Mesenchymal stem cell (in vitro differentiated cells and primary cell): Measurements from ENCODE around the gene UTY.
A peak's percentile ranks its signal among the peaks of the same experiment; 100 is the strongest.

ENCODE experiments used
- DNase-seq: peaks from one replicate; pipeline ENCODE4 v3.0.0-alpha.2; 2013
- H2AFZ ChIP-seq: one replicate; pipeline ENCODE4 v1.6.1; 2013; ENCODE audit warnings: low read depth, mild to moderate bottlenecking, control low read depth, inconsistent platforms, low read length, moderate library complexity
- H2AK5ac ChIP-seq: 2 replicates; pipeline ENCODE4 v1.6.1; 2013; ENCODE audit warnings: low read length, moderate library complexity, mild to moderate bottlenecking, inconsistent platforms; ENCODE audit not compliant: severe bottlenecking
- H2BK120ac ChIP-seq: one replicate; pipeline ENCODE4 v1.6.1; 2013; ENCODE audit warnings: low read depth, mild to moderate bottlenecking, inconsistent platforms, low read length, moderate library complexity
- H2BK12ac ChIP-seq, 2 experiments: one replicate each; pipeline ENCODE4 v1.6.1; 2013; ENCODE audit warnings: inconsistent platforms in 2 of 2, low read length in 2 of 2, mild to moderate bottlenecking in 2 of 2, moderate library complexity in 2 of 2, control low read depth in 1 of 2
- H2BK15ac ChIP-seq: one replicate; pipeline ENCODE4 v1.6.1; 2013; ENCODE audit warnings: mild to moderate bottlenecking, low read depth, inconsistent platforms; ENCODE audit not compliant: poor library complexity, severe bottlenecking
- H2BK5ac ChIP-seq: 2 replicates; pipeline ENCODE4 v1.6.1; 2013; ENCODE audit warnings: low read depth, mild to moderate bottlenecking, low read length, control low read depth, inconsistent platforms; ENCODE audit not compliant: poor library complexity, severe bottlenecking
- H3K14ac ChIP-seq, 2 experiments: one replicate each; pipeline ENCODE4 v1.6.1; 2013; ENCODE audit warnings: inconsistent platforms in 2 of 2, low read length in 2 of 2, control low read depth in 1 of 2, mild to moderate bottlenecking in 1 of 2, moderate library complexity in 1 of 2
- H3K18ac ChIP-seq, 2 experiments: one replicate each; pipeline ENCODE4 v1.6.1; 2013; ENCODE audit warnings: inconsistent platforms in 2 of 2, low read length in 2 of 2, control low read depth in 1 of 2, low read depth in 1 of 2, mild to moderate bottlenecking in 1 of 2
- H3K23ac ChIP-seq, 2 experiments: one replicate each; pipeline ENCODE4 v1.6.1; 2013; ENCODE audit warnings: inconsistent platforms in 2 of 2, low read length in 2 of 2, mild to moderate bottlenecking in 2 of 2, moderate library complexity in 2 of 2, control low read depth in 1 of 2
- H3K27ac ChIP-seq: 2 replicates; pipeline ENCODE4 v1.5.1; 2013; ENCODE audit warnings: mild to moderate bottlenecking, moderate library complexity, low read length, control low read depth, inconsistent platforms; ENCODE audit not compliant: poor library complexity, severe bottlenecking
- H3K27me3 ChIP-seq, 2 experiments: 2 replicates each; pipeline versions ENCODE4 v1.6.1 to v1.7.0; 2013; ENCODE audit warnings: low read length in 2 of 2, mild to moderate bottlenecking in 2 of 2, moderate library complexity in 2 of 2, control low read depth in 1 of 2, inconsistent platforms in 1 of 2; ENCODE audit not compliant: control insufficient read depth in 1 of 2, insufficient read depth in 1 of 2
- H3K36me3 ChIP-seq, 2 experiments: 2 replicates each; pipeline versions ENCODE4 v1.6.1 to v1.7.0; 2013; ENCODE audit warnings: low read length in 2 of 2, control low read depth in 1 of 2, inconsistent platforms in 1 of 2, low read depth in 1 of 2, mild to moderate bottlenecking in 1 of 2; ENCODE audit not compliant: insufficient read depth in 2 of 2, control insufficient read depth in 1 of 2
- H3K4ac ChIP-seq, 2 experiments: one replicate each; pipeline ENCODE4 v1.6.1; 2013; ENCODE audit warnings: inconsistent platforms in 2 of 2, low read length in 2 of 2, mild to moderate bottlenecking in 2 of 2, moderate library complexity in 2 of 2, control low read depth in 1 of 2, low read depth in 1 of 2
- H3K4me1 ChIP-seq: 2 replicates; pipeline ENCODE4 v1.6.1; 2013; ENCODE audit warnings: low read depth, low read length, control low read depth; ENCODE audit not compliant: control insufficient read depth, insufficient read depth
- H3K4me2 ChIP-seq: 2 replicates; pipeline ENCODE4 v1.6.1; 2013; ENCODE audit warnings: low read length, mild to moderate bottlenecking, inconsistent platforms; ENCODE audit not compliant: poor library complexity, severe bottlenecking
- H3K4me3 ChIP-seq, 2 experiments: 2 replicates each; pipeline versions ENCODE4 v1.5.1 to v1.7.0; 2013; ENCODE audit warnings: low read length in 2 of 2, mild to moderate bottlenecking in 2 of 2, control low read depth in 1 of 2, low read depth in 1 of 2; ENCODE audit not compliant: insufficient read depth in 1 of 2
- H3K79me1 ChIP-seq: replicated peaks from 2 replicates; pipeline ENCODE4 v1.6.1; 2013; ENCODE audit warnings: mild to moderate bottlenecking, control low read depth, low read length, inconsistent platforms; ENCODE audit not compliant: poor library complexity, severe bottlenecking
- H3K9ac ChIP-seq: 2 replicates; pipeline ENCODE4 v1.7.0; 2013; ENCODE audit warnings: mild to moderate bottlenecking, low read length, moderate library complexity
- H3K9me3 ChIP-seq: 2 replicates; pipeline ENCODE4 v1.7.0; 2013; ENCODE audit warnings: mild to moderate bottlenecking, low read length; ENCODE audit not compliant: control insufficient read depth
- H4K8ac ChIP-seq: one replicate; pipeline ENCODE4 v1.6.1; 2013; ENCODE audit warnings: inconsistent platforms, mild to moderate bottlenecking, low read length, moderate library complexity
- H4K91ac ChIP-seq: one replicate; pipeline ENCODE4 v1.6.1; 2013; ENCODE audit warnings: mild to moderate bottlenecking, low read length, inconsistent platforms
- WGBS: methylation state at CpG from one replicate; pipeline ENCODE4 v1.1.7; 2013; ENCODE audit warnings: mixed read lengths; 5-methylcytosine and 5-hydroxymethylcytosine counted together

Gene UTY

DNA sequence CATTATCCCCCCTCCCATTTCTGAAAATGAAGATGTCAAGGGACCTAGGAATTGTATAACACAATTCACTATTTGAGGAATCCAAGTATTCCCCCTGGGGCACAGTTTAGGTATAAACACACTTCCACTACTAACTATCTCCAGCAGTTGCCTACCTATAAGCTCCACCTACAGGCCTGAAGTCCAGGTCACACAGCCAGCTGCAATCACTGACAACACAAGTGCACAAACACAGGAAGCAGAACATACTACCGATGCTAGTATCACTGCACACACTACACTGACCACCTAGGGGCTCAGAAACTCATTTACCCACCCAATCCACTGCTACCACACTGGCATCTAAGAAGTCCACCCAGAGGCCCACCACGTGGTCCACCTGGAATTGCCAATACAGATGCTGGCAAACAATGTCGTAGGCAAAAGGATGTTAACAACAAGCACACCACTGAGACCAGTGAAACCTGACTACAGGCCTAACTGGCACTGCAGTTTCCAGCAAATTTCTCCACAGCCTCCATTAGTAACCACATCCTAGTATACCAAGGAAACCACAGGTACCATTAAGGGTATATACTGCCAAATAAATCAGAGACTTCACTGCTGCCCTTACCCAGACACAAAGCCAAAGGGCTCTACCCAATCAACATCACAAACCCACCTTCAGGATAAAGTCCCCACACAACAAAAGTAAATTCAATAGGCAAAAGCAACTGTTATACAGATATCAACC lies 47.4 kb downstream of the UTY start:
- Histone ChIP-seq H4K8ac (no peak overlapping the region), H2AFZ (no peak overlapping the region), H2BK5ac (no peak overlapping the region), H3K9me3 (no peaks in the 10 kb centered on the region), H2BK15ac (no peak overlapping the region), H3K18ac (no peak overlapping the region), H3K14ac (no peak overlapping the region), H3K27ac (no peak overlapping the region), H2BK120ac (no peak overlapping the region), H3K23ac (no peak overlapping the region), H3K4me3 (no peak overlapping the region), H3K27me3 (no peaks in the 10 kb centered on the region), H3K36me3 (no peaks in the 10 kb centered on the region), H2BK12ac (no peak overlapping the region), H3K79me1 (peaks cover 3% of the 10 kb centered on the region), H3K4me2 (no peak overlapping the region), H3K9ac (no peak overlapping the region), H3K4ac (no peak overlapping the region), H4K91ac (no peak overlapping the region), H2AK5ac (no peak overlapping the region), H3K4me1 (peaks cover 11% of the 10 kb centered on the region)
- DNase-seq: no peak
- WGBS: 99% methylated on average over 3 of the region's 3 CpGs

DNA sequence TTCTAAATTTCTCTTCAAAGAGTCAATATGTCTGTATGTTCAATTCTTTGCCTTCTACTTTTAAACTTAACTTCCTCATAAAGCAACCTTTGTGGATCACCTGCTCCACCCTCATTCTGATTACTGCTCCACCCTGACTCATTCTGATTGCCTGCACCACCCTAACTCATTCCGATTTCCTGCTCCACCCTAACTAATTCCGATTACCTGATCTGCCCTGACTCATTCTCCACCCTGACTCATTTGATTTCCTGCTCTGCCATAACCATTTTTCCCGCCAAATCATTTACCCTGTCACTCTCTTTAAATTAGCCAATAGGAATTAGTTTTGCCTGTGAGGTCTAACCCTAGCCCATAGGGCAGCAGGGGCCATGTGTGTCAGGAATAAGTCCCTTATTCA lies 50.3 kb downstream of the UTY start:
- Histone ChIP-seq H3K27ac (no peak overlapping the region), H2BK15ac (no peak overlapping the region), H2BK5ac (no peak overlapping the region), H3K23ac (no peak overlapping the region), H2BK120ac (no peak overlapping the region), H3K79me1 (peaks cover 3% of the 10 kb centered on the region), H3K27me3 (no peaks in the 10 kb centered on the region), H4K91ac (no peak overlapping the region), H3K4me1 (peaks cover 2% of the 10 kb centered on the region), H3K4me3 (no peak overlapping the region), H2BK12ac (no peak overlapping the region), H2AFZ (no peak overlapping the region), H3K4ac (no peak overlapping the region), H3K9me3 (no peaks in the 10 kb centered on the region), H3K4me2 (no peak overlapping the region), H3K18ac (no peak overlapping the region), H3K14ac (no peak overlapping the region), H3K36me3 (no peaks in the 10 kb centered on the region), H4K8ac (no peak overlapping the region), H2AK5ac (no peak overlapping the region), H3K9ac (no peak overlapping the region)
- no peak for DNase-seq
- 88% methylated on average over 3 of the region's 3 CpGs for WGBS

DNA sequence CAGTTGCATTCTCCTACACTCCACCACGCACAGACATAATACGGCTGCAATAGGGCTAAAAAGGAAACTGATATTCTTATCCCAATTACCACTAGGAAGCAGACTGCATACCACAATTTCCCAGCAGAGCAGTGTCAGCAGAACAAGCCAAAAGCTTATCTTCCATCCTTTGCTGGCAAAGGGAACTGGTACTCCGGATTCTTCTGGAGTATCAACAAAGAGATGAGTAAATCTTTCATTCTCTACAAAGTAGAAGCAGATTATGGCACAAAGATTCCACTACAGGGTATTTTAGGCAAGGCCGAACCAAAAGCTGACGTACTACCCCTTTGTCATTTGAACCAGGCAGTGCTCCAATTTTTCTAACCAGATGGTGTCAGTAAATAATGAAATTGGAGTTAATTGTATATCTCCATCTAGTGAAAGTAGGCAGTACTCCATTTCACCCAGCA lies 56.5 kb downstream of the UTY start:
- WGBS: 86% methylated on average over 2 of the region's 5 CpGs
- Histone ChIP-seq H3K27ac (no peak overlapping the region), H4K8ac (no peak overlapping the region), H3K9me3 (no peaks in the 10 kb centered on the region), H2BK12ac (no peak overlapping the region), H3K4me3 (no peak overlapping the region), H3K14ac (no peak overlapping the region), H3K4ac (no peak overlapping the region), H3K36me3 (no peaks in the 10 kb centered on the region), H2BK120ac (no peak overlapping the region), H3K23ac (no peak overlapping the region), H2AFZ (no peak overlapping the region), H3K9ac (no peak overlapping the region), H4K91ac (no peak overlapping the region), H2BK15ac (no peak overlapping the region), H3K4me2 (no peak overlapping the region), H3K79me1 (peaks cover 1% of the 10 kb centered on the region), H3K27me3 (no peaks in the 10 kb centered on the region), H2BK5ac (no peak overlapping the region), H3K18ac (no peak overlapping the region), H3K4me1 (no peaks in the 10 kb centered on the region), H2AK5ac (no peak overlapping the region)
- peak; percentile 19 for DNase-seq

GRCh38 chrY:13416869-13417661 lies 62.8 kb downstream of the UTY start:
- no peak for DNase-seq
- no peak overlapping the region for H2BK12ac ChIP-seq
- H3K4me3 ChIP-seq: no peak overlapping the region
- H3K4ac ChIP-seq: no peak overlapping the region
- H3K27ac ChIP-seq: no peak overlapping the region
- no peak overlapping the region for H3K23ac ChIP-seq
- H2BK120ac ChIP-seq: no peak overlapping the region
- no peak overlapping the region for H3K18ac ChIP-seq
- H4K8ac ChIP-seq: no peak overlapping the region
- H2BK15ac ChIP-seq: no peak overlapping the region
- 95% methylated on average over 5 of the region's 6 CpGs for WGBS
- no peak overlapping the region for H2AK5ac ChIP-seq
- H3K9me3 ChIP-seq: no peaks in the 10 kb centered on the region
- no peak overlapping the region for H3K14ac ChIP-seq
- no peak overlapping the region for H2BK5ac ChIP-seq
- no peaks in the 10 kb centered on the region for H3K27me3 ChIP-seq
- peaks cover 0 to 10% of the 10 kb centered on the region in 2 experiments for H3K36me3 ChIP-seq
- no peak overlapping the region for H2AFZ ChIP-seq
- H3K4me1 ChIP-seq: peaks cover 6% of the 10 kb centered on the region
- no peak overlapping the region for H3K4me2 ChIP-seq
- H4K91ac ChIP-seq: no peak overlapping the region
- H3K9ac ChIP-seq: no peak overlapping the region
- H3K79me1 ChIP-seq: peaks cover 7% of the 10 kb centered on the region
